HG03175 (cell line): ENCODE data around the gene SLC25A19.

Experiments used
- ATAC-seq: cut with Tn5 transposase; IDR thresholded peaks from one replicate; pipeline ENCODE4 v1.9.1; 2021; ENCODE audit warnings: mild to moderate bottlenecking, moderate library complexity; ENCODE audit not compliant: unreplicated experiment

Gene SLC25A19

GRCh38 chr17:75244133-75244866 is 44.9 kb downstream of the SLC25A19 start:
- no peak for ATAC-seq

DNA sequence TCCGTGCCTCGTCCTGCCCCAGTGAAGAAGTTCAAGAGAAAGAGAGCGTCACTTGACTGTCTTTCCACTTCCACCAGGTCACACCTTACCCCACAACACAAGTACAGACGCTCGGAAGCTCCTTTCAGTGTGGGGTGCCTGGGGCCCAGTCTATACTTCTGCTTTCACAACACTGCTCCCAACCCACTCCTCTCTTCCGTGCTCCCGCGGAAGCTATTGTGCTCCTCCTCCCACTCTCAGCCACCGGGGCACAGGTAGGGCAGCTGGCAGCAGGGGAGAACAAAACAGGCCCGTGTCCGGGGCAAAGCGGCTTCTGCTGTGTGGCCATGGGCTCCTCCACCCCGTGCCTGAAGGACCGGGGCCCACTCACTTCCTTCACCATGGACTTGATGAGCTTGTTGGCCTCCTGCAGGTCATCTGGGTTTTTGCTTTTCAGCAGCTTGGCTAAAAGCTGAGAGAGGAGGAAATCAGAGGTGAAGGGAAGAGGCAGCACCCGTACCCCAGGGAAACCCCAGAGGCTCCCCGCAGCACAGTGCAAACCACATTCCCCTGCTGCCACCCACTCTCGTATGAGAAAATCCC is 46.7 kb downstream of the SLC25A19 start:
- no peak for ATAC-seq

DNA sequence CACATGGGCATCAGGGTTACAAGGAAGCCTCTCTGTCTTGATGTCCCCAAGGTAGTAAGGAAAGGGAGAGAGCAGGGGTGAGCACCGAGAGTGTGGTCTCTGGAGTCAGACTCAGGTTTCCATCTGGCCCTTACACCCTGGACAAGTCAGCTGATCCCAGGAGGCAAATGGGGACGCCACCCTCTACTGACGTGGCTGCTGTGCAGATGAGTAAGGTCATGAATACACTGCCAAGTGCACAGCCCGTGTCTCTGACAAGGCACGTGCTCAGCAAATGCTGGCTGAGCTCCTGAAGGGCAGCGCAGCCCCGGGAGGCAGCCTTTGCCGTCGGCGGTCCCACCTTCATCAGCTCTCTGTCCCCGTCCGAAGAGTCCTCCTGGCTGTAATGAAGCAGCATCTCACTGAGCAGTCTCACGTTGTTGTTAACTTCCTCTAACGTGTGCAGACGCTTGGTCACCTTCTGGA is 47.2 kb downstream of the SLC25A19 start:
- no peak for ATAC-seq

DNA sequence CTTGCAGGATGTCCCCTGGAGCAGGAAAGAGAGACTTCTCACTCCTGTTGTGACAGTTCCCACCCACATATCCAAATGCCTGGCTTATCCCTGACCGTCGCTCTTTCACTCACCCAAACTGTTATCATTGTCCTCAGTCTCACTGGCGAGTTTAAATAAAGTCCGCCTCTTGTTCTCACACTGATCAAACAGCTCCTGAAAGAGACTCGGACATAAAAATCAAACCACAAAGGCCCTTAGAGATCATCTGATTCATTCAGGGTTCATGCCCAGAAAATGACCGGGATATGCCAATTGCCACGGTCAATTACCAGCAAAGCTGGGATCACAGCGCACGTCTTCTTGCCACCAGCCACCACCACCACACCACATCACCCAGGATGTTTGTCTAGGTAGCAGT is 47.7 kb downstream of the SLC25A19 start:
- no peak for ATAC-seq

GRCh38 chr17:75241143-75241430 is 48.1 kb downstream of the SLC25A19 start:
- no peak for ATAC-seq

DNA sequence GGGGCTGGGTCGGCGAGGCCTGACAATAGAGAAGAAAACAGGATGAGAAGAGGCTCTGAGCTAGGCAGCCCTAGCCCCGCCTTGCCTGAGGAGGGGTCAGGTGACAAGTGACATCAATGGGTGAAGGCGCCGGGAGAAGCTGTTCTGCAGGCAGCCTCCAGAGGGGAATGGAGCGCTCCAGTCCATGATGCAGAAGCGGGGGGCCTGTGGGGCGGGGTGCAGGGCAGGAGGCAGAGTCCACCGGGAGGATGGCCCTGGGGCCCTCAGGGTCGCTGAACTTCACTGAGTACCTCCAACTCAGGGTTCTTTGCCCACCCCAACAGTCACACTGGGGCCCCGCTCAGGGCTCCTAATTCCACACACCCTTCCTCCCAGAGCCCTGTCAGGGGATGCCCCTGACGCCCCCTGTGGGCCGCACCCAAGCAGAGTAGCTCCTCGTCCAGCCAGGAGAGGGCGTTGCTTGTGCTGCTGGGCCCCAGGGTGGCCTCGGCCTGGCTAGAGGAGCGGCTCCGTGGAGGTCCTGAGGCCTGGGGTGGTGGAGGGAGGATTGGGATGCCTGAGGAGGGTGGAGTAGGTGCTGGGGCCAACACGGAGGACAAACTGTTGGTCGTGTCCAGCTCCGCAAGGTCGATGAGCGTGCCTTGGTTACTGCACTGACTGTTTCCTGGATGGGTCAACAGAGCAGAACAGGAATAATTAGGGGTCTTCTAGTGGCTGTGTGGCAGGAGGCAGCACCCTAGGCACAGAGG is 48.7 kb downstream of the SLC25A19 start:
- ATAC-seq: no peak

- no peak for ATAC-seq
These were observed 49.3 kb downstream of the SLC25A19 start for GRCh38 chr17:75239778-75240393.

DNA sequence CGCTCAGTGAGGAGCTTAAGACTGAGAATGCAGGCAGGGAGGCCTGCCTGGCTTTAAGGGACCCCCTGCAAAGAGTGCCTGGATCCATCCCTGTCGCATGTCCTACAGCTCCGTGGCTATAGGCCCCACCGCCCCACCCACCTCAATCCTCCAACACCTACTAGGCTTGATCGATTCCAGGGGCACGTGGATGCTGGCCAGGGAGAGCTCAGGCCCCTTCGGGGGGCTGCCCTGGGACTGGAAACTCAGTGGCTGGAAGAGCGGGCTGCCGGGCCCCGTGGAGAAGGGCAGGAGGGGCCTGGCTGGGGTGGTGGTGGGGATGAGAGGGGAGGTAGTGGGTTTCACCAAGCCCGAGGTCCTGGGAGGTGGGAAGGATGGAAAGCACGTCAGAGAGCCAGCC is 50.0 kb downstream of the SLC25A19 start:
- ATAC-seq: no peak

DNA sequence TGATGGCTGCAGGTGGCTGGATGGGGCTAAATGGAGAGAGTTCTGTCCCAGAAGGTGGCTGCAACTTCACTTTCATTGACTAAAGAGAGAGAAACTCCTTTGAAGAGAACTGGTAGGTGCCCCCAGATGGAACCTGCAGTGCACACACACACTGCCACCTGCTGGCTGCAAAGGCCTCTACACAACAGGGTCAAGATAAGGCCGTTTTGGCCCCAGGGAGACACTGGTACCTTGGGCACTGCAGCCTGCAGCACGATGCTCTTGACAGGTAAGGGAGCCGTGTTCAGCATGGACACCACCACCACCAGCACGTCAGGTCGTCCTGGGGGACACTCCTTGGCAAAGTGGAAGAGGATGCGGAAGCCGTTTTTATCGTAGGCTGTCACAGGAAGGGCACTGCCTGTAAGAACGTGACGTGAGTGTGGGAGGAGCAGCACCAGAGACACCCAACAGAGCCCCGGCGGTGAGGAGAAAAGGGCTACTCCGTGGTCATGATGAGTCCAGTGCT is 50.5 kb downstream of the SLC25A19 start:
- no peak for ATAC-seq

GRCh38 chr17:75238020-75238580 is 51.1 kb downstream of the SLC25A19 start:
- ATAC-seq: no peak

- ATAC-seq: no peak
These were observed 51.9 kb downstream of the SLC25A19 start for GRCh38 chr17:75237100-75238014.

DNA sequence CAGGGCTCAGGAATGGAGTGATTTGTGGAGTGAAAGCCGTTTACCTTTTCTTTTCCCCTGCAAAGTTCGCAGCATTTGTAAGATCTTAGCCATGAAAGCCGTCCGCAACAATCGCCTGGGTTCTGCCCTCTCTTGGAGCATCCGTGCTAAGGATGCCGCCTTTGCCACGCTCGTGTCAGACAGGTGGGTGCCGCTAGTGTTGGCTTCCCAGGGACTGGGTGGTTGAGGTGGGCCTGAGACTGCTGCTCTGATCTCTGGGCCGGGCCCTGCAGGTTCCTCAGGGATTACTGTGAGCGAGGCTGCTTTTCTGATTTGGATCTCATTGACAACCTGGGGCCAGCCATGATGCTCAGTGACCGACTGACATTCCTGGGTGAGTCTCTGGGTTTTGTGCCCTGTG is 56.4 kb downstream of the SLC25A19 start:
- ATAC-seq: no peak

DNA sequence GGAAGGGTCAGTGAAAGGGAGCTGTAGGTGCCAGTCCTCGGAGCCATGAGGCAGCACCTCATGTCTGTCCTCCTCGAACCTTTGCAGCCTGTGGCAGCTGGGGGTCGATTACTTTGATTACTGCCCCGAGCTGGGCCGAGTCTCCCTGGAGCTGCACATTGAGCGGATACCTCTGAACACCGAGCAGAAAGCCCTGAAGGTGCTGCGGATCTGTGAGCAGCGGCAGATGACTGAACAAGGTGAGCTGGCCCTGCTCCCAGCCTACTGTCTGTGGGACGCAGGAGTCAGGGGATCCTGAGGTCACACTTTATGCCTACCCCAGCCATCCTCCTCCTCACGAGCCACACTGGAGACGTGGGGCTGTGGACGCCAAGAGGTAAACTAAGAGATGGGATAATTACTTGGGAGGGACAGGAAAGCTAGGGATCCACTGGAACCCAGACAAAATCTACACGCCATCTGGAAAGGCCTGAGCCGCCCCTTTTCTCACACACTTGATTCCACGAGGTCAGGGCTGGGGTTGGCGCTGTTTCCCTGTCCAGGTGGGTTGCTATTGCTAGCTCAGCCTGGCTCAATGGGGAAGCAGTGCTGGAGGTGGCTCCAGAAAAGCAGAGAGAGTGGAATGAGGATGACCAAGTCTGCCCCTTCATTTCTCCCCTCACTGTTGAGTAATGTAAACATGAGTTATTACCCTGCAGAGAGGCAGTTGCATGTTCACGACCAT is 57.3 kb downstream of the SLC25A19 start:
- no peak for ATAC-seq

GRCh38 chr17:75231071-75231470 is 58.2 kb downstream of the SLC25A19 start:
- no peak for ATAC-seq

DNA sequence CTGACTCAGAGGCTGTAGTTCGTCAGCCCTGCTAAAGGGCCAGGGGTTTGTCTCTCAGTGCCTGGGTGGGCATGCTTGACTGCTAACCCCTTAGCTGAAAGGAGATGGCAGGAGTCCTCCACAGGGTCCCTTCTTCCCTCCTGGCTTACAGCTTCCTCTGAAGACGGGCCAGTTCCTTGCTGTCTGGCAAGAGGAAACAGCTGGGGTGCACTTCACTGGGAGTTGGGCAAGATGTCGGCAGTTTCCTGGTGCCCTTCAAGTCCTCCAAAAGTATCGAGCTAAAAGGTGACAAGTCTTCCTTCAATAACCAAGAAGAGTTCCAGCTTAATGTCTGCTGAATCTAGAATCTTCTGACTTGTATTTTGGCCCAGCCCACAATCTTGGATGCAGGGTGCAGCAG is 60.4 kb downstream of the SLC25A19 start:
- no peak for ATAC-seq

GRCh38 chr17:75228305-75228704 is 60.9 kb downstream of the SLC25A19 start:
- no peak for ATAC-seq

DNA sequence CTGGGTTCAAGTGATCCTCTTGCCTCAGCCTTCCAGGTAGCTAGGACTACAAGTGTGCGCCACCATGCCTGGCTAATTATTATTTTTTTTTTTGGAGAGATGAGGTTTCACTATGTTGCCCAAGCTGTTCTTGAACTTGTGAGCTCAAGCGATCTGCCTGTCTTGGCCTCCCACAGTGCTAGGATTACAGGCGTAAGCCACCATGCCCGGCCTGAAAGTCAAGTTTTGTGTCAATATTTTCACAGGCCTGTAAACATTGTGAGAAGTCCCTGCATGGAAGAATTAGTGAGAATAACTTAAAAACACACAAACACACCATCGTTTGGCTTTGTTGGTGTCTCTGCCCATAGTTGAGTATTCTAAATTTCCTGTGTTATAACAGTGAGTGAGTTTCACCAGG is 61.5 kb downstream of the SLC25A19 start:
- no peak for ATAC-seq

DNA sequence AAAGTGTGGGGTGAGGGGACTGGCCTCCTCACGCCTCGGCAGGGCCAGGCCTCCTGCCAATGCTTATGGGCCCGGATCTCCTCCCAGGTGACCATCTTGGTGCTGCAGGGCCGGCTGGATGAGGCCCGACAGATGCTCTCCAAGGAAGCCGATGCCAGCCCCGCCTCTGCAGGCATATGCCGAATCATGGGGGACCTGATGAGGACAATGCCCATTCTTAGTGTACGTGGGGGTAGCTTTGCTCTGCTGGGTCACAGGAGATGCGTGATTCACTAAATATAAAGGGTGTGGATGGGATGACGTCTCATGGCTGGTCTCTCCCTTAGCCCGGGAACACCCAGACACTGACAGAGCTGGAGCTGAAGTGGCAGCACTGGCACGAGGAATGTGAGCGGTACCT is 64.2 kb downstream of the SLC25A19 start:
- ATAC-seq: no peak
